IPS-NIHi7 (cell line): ENCODE measurements around the gene TNFAIP8.

Source experiments
- DNase-seq: peaks from one replicate; pipeline ENCODE4 v3.0.0; 2012; ENCODE audit warnings: mixed read lengths; ENCODE audit errors: extremely low spot score

Gene TNFAIP8

GRCh38 chr5:119355685-119356611 lies at the start of gene TNFAIP8:
TNFAIP8 (plus strand) TSS chr5:119356019; CDS start chr5:119356091, 72 bp downstream.
- peak; percentile 82 for DNase-seq

DNA sequence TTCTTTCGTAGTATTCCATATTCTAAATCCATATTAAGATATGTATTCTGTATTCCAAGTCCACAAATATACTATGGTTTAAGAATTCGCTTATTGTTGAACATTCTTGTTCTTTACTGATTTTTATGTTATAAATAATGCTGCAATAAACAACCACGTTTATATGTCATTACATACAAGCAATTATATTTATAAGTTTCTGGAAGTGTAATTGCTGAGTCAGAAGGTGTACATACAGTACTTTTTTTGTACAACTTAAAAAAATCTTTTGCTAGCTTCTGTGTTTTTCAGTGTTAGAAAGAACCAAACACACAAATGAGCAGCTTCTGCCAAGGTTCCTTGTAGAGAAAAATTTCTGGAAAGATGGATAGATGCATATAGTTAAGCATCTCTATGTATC lies 48.6 kb upstream of the TNFAIP8 start:
- no peak for DNase-seq

DNA sequence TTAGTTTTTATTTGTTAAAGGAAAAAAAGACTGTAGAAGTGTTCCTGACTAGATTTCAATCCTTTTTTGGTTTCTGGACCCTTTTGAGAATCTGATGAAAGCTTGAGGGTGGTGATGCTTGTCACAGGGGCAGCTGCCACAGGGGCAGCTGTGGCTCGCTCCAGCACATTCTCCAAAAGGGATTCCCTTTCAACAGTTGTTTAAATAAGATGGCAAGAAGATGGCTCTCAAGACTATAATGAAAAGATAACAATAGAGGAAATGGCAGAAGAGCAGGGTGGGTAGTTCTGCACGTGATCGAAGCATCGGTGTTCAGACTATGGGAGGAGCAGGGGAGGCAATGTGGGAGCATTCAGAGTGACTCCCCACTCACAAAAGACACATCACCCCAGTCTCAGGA lies 46.5 kb upstream of the TNFAIP8 start:
- DNase-seq = no peak

GRCh38 chr5:119311688-119312087 lies 44.1 kb upstream of the TNFAIP8 start:
- DNase-seq = no peak

DNA sequence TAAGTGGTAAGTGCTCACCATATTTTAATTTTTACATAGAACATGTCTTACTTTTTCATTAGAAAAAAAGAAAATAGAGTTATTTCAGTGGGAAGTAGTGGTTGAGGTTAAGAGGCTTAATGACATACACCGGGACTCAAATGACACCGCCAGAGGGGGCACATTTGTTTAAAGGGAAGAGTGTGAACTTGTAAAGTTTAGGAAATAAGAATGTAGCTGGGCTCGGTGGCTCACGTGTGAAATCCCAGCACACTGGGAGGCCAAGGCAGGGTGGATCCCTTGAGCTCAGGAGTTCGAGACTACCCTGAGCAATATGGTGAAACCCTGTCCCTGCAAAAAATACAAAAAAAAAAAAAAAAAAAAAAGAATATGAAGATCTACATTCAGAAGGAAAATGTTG lies 43.4 kb upstream of the TNFAIP8 start:
- DNase-seq = no peak

DNA sequence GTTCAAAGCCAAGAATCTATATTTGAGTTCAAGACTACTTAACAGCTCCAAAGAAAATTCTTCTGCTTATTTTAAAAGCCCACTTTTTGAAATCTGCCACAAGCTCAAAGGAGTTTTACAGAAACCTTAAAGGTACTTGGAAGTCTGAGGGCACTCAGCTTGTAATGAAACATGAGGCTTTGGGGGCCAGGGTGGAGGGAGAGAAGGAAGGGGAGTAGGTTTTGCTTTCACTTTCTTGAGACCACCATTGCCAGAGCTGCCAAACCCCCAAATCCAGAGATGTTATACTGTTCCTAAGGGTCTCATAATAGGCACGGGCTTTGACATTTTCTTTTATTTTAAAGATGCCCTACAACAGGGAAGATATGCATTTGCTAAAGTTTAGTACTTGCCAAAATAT lies 42.6 kb upstream of the TNFAIP8 start:
- DNase-seq = no peak

DNA sequence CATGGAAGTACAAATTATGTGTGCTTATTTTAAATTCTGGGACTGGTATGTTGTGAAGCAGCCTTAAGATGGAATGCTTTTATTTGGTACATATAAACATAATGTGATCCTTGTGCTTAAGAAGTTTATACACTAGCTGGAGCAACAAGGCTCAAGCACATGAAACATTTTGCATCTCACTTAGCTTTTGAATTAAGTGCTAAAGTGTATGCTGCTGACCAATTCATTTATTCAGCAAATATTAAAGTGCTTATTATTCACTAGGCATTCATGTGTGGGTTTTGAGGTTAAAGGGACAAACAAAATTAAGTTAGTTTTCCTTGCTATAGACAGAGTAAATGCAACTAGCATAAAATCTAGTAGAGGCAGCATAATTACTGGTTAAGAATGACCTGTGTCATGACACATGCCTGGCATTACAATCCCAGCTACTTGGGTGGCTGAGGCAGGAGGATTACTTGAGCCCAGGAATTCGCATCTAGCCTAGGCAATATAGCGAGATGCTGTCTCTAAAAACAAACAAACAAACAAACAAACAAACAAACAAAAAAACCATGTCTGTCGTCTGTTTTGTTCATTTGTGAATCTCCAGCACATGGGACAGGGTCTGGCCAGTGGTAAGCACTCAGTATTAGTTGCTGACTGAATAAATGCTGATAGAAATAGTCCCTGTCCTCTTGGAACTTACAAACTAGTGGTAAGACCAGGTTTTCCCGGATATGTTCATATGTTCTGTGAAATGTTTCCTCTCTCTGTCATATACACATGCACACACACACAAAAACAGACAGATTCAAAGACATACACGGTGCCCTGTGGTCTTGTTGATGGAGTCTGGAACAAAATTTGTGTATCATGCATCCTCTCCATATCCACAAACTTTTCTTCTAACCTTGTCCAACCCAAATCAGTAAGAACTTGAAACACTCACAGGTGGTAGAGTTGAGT lies 41.9 kb upstream of the TNFAIP8 start:
- no peak for DNase-seq

GRCh38 chr5:119315516-119315949 lies 40.3 kb upstream of the TNFAIP8 start:
- DNase-seq = no peak

DNA sequence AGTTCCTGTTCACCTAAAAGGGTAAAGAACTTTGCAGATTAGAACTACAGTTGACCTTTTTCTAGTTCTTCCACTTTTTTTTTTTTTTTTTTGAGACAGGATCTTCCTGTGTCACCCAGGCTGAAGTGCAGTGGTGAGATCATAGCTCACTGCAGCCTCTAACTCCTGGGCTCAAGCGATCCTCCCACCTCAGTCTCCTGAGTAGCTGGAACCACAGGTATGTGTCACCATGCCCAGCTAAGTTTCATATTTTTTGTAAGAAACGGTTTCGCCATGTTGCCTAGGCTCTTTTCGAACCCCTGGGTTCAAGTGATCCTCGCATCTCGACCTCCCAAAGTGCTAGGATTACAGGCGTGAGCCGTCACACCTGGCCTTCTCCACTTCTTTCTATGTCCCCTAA lies 39.7 kb upstream of the TNFAIP8 start:
- DNase-seq = no peak

DNA sequence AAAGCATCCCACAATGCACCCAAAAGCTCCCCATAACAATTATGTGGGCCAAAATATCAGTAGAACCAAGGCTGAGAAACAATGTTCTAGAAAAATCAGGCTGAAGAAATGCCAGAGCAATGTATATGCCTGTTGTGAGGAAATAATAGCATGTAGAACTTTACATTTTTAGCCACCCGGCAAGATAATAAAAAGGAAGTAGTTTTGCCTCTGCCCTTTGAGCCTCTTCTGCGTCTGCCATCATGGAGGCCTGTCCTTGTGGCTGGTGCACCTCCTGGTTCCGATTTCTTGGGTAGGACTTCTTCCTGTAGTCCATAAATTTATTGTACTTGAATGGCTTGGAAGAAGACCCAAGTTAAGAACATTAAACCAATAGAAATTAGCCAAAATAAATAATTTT lies 38.9 kb upstream of the TNFAIP8 start:
- DNase-seq = no peak

DNA sequence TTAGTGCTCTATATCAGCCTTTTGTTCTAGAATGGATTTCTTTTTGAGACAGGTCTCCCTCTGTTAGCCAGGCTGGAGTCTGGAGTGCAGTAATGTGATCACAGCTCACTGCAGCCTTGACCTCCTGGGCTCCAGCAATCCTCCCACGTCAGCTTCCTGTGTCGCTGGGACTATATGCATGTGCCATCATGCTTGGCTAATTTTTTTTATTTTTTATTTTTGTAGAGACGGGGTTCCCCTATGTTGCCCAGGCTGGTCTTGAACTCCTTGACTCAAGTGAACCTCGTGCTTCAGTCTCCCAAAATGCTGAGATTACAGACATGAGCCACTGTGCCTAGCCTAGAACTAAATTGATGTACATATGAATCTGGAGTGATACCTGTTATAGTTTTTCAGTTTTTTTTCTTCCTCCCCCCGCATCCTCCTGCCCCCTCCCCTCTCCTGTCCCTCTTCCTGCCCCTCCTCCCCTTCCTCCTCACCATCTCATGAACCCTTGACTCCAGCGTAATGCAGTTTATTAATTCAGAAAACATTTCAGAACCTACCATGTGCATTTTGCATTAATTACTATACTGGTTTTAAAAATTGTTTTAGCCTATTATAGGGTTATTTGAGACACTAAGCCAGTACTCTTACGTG lies 37.4 kb upstream of the TNFAIP8 start:
- no peak for DNase-seq

DNA sequence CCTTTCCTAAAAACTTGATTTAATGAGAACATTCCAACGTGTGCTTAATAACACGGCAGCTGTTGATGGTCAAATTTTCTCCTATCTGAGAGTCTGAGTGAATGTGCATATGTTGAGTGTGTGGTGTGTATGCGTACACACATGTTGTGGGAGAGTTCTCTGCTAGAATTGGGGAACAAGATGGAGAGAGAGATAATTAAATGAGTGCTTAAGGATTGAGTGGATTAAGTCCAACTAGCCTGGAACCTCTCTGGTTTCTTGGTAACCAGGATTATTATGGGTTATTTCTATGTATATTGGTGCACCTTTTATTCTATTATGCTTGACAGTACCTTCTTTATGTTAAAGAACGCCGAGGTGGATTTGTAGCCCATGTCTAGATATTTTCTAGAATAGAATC lies 36.4 kb upstream of the TNFAIP8 start:
- no peak for DNase-seq

- no peak for DNase-seq
Measured at GRCh38 chr5:119319890-119320289, 35.9 kb upstream of the TNFAIP8 start.

GRCh38 chr5:119321569-119322311 lies 34.1 kb upstream of the TNFAIP8 start:
- no peak for DNase-seq

GRCh38 chr5:119322312-119322947 lies 33.4 kb upstream of the TNFAIP8 start:
- DNase-seq = no peak

- DNase-seq = no peak
Measured at GRCh38 chr5:119322948-119323537, 32.8 kb upstream of the TNFAIP8 start.

GRCh38 chr5:119323601-119324000 lies 32.2 kb upstream of the TNFAIP8 start:
- no peak for DNase-seq

- DNase-seq = no peak
Measured at GRCh38 chr5:119324842-119325241, 31.0 kb upstream of the TNFAIP8 start.

GRCh38 chr5:119327018-119327417 lies 28.8 kb upstream of the TNFAIP8 start:
- no peak for DNase-seq
